ENCODE results near the gene SCN4A. TPM values are rescaled to one million over a fixed set of nuclear protein-coding genes. Genes with fewer than 3 reads are reported as not detected.
"Not testable (repeated sequence)": the region's sequence is repeated elsewhere in the genome, so short reads cannot be mapped to it uniquely, and the experiment has no call there.

SCN4A gene
- 99.4 and 105 TPM in 2 replicates for total RNA-seq
- polyA plus RNA-seq (2012): 8.0 TPM

GRCh38 chr17:63972796-63973195, at the start of gene SCN4A:
SCN4A (minus strand) TSS chr17:63972918; CDS start chr17:63972841, 77 bp downstream.
- no peak for DNase-seq (ENCODE audit: low read depth)

GRCh38 chr17:64020056-64020766, 47.5 kb upstream of the SCN4A start, which contains the start of gene ICAM2:
ICAM2 (minus strand) TSS chr17:64020633; CDS start chr17:64006691, 13,942 bp downstream.
- DNase-seq (ENCODE audit: low read depth): peak; percentile 22

- DNase-seq (ENCODE audit: low read depth): not testable (repeated sequence)
Measured at GRCh38 chr17:64019551-64019961, 46.8 kb upstream of the SCN4A start.

- no peak for DNase-seq (ENCODE audit: low read depth)
Measured at GRCh38 chr17:64017381-64017980, 44.8 kb upstream of the SCN4A start.

GRCh38 chr17:64016974-64017373, 44.3 kb upstream of the SCN4A start:
- no peak for DNase-seq (ENCODE audit: low read depth)

- DNase-seq (ENCODE audit: low read depth): no peak
Measured at GRCh38 chr17:64016231-64016784, 43.6 kb upstream of the SCN4A start.

- DNase-seq (ENCODE audit: low read depth): no peak
Measured at GRCh38 chr17:64015447-64015846, 42.7 kb upstream of the SCN4A start.

- DNase-seq (ENCODE audit: low read depth): no peak
Measured at GRCh38 chr17:64009571-64010402, 37.1 kb upstream of the SCN4A start.

- no peak for DNase-seq (ENCODE audit: low read depth)
Measured at GRCh38 chr17:64008830-64009229, 36.1 kb upstream of the SCN4A start.

DNA sequence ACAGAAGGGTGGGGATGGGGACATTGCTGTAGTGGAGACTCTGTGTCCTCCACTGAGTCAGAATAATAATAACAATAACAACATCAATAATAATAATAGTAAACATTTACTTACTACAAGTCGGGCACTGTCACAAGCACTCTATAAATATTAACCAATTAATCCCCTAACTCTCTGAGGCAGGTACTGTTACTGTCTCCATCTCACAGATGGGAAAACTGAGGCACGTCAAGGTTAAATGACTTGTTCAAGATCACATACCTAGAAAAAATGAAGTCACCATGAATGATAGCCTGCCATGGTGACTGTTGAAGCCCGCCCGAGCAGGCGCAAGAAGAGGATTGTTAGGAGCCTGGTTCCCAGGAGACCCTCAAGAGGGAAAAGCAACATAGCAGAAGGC, 35.6 kb upstream of the SCN4A start:
- no peak for DNase-seq (ENCODE audit: low read depth)

DNA sequence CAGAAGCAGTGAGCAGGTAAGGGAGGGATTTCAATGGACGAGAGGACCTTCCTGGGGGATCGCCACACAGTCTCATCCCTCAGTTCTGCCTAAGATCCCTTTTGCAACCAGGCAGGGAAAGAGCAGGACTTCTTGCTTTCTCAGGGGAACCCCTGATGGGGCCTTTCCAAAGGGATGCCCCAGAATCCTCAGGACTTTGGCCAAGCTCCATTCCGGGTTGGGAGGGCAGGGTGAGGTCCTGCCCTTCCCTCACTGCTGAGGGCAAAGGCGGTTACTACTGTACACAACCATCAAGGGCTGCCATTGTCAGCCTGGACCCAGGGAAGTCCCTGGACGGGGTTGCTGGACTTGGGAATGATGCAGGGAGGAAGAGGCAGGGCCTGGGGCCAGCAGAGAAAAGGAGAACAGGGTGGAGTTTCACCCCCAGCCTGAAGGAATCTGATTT, 35.1 kb upstream of the SCN4A start:
- DNase-seq (ENCODE audit: low read depth): no peak

- not testable (repeated sequence) for DNase-seq (ENCODE audit: low read depth)
Measured at GRCh38 chr17:64007089-64007837, 34.5 kb upstream of the SCN4A start.

DNA sequence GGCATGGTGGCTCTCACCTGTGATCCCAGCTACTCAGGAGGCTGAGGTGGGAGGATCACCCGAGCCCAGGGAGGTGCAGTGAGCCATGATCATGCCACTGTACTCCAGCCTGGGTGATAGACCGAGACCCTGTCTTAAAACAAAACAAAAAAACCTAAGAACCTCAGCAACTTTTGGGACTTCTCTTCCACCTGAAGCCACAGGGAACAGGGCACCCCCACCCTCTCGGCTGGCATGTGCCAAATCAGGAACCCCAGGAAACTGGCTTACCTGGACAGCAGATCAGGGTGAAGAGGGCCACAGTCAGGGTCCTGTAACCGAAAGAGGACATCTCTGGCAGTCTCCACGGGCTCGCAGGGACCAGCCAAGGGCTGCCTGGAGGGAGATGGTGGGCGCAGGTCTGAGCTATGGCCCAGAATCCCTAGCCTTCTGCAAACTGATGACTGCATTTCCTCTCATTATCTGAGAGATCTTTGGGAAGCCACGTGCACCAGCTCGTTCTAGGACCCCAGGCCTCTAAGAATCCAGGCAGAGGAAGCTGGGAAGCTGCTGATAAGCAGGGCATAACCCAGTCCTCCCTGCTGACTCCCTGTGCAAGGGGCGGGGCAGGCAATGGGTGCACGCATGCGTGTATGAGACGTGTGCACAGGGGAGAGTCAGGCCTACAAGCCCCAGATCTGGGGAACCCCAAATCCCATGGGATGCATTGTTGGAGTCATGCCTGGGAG, 33.8 kb upstream of the SCN4A start:
- DNase-seq (ENCODE audit: low read depth): no peak

DNA sequence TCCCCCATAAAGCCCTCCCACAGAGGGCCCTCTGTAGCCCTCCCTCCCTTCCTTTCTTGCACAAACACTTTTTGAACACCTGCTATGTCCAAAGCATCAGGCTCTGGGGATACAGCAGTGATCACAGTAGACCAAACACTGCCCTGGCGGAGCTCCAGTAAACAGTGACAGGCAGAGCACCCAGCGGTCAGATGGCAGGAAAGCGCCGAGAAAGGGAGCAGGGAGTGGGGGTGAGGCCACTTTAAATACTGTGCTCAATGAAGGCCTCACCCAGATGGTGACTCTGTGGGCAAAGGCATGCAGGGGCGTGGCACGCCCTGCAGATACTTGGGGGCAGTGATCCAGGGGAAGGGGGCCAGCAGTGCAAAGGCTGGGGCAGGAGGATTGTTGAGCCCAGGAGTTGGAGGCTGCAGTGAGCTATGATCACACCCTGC, 33.0 kb upstream of the SCN4A start:
- DNase-seq (ENCODE audit: low read depth): peak; percentile 88

- DNase-seq (ENCODE audit: low read depth): no peak
Measured at GRCh38 chr17:64004903-64005733, 32.4 kb upstream of the SCN4A start.

DNA sequence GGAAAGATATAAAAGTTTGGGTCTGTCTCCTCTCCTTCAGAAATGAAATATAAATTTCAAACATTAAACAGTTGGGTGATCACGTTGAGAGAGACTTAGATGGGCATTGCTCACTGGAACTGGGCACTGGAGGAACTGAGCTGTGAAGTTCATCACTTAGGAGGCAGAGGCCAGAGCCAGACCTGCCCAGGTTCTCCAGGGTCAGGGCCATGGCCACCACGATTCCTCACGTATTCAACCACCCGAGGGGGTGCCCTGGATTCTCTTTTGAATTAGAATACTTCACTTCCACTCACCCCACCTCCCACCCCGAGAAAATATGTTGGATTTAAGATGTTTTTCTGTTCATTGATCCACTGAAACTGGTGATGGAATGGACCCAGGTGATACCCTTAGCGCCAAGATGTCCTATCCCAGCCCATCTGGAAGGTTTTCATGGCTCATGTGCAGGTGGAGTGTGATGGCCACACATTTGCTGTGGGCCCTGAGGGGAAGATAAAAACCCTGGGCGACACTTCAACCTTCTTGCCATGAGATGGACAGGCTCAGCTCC, 31.6 kb upstream of the SCN4A start:
- DNase-seq (ENCODE audit: low read depth): no peak

DNA sequence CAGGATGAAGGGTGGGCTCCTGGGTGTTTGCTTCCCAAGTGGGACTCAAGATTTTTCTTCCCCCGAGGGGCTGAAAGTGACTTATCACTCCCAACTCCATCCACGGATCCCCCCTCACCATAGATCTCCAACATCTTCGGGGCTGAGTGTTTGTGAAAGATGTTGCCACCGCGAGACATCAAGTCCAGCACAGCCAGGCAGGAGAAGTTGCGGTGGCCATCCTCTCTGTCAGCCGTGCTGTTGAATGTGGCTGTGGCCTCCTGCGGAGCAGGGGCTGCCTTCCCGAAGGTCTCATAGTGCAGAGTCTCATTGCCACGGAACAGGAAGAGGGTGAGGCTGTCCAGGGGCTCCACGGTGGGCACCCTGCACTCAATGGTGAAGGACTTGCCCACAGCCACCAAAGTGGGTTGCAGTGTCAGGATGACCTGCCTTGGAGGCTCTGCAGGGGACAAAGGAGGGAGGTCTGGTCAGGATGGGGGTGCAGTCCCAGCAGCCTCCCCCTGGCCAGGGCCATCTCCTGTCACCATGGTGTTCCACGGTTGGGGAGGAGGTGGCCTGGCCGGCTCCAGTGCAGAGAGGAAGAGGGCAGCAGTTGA, 30.9 kb upstream of the SCN4A start:
- DNase-seq (ENCODE audit: low read depth): no peak

Data from myocyte (in vitro differentiated cells).